GM12874 (cell line): ENCODE data around the gene MPND.

Experiments
- CTCF ChIP-seq: IDR thresholded peaks from 2 replicates; pipeline ENCODE4 v1.5.1; 2011; ENCODE audit warnings: low read depth, mild to moderate bottlenecking, control low read depth, low read length, moderate library complexity; ENCODE audit not compliant: insufficient read depth

Gene MPND

GRCh38 chr19:4354897-4355296 is 11.5 kb downstream of the MPND start:
- TF ChIP-seq CTCF, result no peak

- no peak for TF ChIP-seq CTCF
Measured at GRCh38 chr19:4357095-4357797, 13.9 kb downstream of the MPND start.

- no peak for TF ChIP-seq CTCF
Measured at GRCh38 chr19:4357921-4358326, 14.6 kb downstream of the MPND start.

GRCh38 chr19:4358709-4359626 is 15.6 kb downstream of the MPND start:
- no peak for TF ChIP-seq CTCF

- TF ChIP-seq CTCF, result no peak
Measured at GRCh38 chr19:4359627-4360000, 16.3 kb downstream of the MPND start.

GRCh38 chr19:4360081-4360569 is 16.8 kb downstream of the MPND start:
- TF ChIP-seq CTCF, result no peak

GRCh38 chr19:4360641-4361151 is 17.3 kb downstream of the MPND start:
- no peak for TF ChIP-seq CTCF
